ENCODE results near the gene CDX1.

CDX1 gene

DNA sequence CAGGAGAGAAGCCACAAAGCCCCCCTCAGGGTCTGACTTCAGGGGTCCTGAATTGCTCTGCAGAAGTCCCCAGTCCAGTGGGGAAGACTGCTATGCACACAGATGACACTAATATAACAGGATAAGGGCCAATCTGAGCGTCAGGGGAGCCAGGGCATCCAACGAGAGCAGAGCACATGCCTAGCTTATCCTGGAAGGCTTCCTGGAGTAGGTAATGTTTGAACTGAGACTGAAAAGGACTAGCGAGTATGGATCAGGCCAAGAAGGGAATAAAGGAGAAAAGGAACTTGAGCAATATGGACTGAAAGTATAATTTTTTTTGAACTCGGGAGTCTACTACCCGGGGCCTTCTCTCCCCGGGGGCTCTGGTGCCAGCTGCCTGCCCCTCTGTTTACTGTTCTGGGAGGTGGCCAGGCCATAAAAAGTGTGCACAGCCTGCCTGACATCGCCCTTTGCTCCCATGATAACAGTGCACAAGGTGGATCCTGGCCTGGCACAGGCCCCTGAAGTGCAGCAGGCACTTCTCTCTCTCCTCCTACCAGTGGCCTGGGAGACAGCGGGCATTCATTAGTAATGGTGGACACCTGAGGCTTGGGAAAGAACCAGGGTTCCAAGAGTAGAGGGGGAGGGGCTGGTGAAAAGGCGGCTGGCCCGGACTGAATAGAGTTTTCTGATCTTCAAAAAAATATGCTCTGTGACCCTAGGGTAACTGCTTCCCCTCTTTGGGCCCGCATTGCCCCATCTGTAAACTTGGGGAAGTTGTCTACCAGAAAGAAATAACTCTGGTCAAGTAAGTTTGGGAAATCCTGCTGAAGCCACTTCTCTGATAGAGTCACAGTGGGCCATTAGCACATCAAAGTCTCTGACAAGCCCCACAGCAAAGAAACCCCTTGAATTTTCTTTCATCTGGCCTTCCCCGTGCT lies 18.7 kb downstream of the CDX1 start:
- no peak for DNase-seq

DNA sequence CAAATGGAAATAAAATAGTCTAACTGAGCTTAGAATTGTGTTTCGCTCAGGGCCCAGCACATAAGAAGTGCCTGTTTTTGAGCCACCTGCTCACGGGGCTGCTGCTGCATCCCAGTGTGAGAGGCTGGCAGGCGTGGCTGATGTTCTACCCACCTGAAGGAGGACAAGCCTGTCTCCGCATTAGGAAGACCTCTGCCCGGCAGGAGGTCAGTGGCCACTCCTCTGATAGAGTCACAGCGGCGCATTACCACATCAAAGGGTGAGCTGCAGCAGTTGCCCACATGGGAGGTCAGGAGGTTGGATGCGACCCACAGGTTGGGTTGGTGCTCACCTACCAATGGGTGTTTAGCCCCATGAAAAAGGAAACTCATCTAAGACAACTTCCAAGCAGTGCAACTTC lies 19.6 kb downstream of the CDX1 start:
- no peak for DNase-seq

DNA sequence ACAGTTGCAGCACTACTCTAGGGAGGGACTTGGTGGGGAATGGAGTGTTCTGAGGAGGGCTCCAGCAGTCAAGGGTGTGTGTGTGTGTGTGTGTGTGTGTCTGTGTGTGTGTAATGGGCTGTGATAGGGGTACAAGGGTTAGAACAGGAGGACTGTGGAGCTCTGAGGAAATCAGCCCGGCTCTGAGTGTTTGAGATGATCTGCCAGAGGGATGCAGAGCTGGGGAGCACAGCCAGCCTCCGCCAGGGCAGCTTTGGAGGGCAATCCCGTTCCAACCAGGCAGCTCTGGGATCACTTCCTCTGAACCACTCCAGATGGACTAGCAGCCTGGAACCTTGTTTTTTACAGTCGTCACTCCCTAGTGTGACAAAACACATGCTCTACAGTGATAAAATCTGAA lies 20.3 kb downstream of the CDX1 start:
- no peak for DNase-seq

DNA sequence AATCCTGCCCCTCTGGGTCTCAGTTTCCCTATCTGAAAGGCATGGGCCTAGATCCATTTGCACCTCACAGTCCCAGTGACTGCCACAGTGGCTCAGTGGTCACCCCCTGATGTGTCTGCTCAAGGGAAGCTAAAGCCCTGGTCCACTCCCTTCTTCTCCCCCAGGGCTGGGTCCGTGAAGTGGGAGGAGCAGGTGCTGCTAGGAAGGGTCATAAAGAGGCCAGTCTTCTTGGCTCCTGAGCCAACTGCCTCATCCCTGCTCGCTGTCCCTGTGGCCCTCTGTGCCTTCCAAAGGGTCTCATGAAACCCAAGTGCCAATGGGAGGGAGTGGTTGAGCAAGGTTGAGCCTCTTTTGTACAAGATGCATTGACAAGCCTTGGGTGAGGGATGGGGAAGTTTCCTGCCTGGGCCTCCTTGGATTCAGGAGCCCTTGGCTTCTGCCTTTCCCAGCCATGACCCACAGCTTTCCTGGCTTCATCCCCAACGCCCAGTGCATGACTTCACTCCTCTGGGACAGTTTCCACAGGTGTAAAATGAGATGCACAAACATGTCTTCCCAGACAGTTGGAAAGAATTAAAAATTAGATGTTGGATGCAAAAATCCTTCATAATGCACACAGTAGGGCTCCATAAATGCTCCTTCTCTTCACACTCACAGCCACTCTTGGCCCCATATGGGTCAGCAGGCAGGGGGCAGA lies 21.7 kb downstream of the CDX1 start:
- no peak for DNase-seq

DNA sequence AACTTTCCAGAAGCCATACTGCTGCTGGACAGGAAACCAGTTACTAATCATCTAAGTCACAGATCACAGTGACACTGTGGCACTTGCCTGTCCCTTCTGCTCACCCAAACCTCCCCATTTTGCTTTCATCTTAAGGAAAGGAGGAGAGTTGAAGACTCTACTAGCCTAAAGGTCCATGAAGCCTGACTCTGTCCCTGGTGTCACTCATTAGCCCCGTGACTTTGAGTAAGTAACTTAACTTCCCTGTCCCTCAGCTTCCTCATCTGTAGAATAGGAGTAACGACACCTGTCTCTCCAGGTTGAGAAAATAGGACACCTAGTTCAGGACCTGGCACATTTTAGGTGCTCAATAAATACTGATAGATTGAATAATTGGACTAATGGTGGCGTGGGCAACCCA lies 22.7 kb downstream of the CDX1 start:
- no peak for DNase-seq

DNA sequence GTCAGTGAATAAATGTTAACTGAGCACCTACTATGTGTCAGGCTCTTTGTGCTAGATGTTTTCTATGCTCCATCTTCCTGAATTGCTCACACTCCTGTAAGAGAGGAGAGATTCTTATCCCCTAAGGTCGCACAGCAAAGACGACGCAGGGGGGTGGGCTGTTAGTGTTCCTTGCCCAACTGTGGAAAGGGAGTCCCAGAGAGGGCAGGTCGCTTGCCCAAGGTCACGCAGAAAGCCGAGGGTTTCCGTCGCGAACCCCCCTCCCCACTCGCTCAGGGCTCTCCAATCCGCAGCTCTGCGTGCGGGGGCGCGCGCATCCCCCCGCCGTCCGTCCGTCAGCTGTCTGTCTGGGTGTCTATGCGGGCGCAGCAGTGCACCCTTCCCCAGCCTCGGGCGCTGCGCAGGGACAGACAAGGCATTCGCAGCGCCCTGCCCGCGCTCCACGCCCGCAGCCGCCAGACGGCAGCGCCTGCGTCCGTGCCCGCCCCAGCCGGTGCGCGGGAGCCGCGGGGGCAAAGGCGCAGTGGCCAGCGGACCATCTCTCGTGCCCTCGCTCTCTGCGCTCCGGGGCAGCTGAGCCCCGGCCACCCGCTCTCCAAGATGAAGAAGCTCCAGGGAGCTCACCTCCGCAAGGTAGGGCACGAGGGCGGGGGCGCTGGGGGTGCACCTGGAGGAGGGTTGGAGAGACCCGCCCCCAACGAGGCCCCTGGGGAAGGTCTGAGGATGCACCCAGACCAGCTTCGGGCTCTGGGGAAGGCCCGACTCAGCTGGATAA lies 23.3 kb downstream of the CDX1 start, which contains the start of gene SLC6A7:
SLC6A7 (plus strand) TSS at position 335 of the 775 bp plus-strand sequence; CDS start at position 601, 266 bp downstream.
- no peak for DNase-seq

DNA sequence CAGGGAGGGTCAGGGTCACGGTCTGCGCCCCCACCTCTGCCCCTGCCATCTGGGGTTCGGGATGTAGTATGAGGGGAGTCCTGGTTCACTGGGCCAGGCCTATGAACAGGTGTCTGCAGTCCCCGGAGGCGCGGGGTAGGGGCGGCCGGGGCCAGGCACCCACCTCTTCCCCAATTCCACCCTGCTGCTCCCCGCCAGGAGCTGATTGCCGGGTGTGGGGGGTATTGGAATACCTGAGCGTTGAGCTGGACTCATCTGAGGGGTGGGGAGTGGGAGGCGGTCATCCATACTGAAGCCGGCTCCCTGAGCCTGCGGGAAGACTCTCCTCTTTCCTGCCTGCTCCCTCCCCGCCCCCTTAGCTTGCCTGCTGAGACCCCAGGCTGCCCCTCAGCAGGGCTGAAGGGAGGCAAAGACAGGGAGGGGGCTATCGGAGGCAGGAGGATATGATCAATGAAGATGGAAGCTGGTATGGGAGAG lies 24.0 kb downstream of the CDX1 start:
- DNase-seq: no peak

DNA sequence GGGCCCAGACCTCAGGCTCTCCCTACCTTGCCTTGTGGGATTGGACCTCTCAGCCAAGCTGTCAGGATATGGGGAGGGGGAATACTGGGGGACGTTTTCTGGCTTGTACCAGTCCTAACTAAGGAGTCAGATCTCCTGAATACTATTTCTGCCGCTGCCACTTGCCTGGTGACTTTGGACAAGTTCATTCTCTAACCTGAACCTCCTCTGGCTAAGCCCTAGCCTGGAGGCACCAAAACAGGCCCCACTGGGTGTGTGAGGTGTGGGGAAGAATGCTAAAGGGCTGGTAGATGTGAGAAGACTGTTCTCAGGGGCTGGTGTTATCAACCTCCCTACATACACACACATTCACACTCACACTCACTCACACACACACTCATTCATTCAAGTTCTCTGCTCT lies 24.4 kb downstream of the CDX1 start:
- no peak for DNase-seq

DNA sequence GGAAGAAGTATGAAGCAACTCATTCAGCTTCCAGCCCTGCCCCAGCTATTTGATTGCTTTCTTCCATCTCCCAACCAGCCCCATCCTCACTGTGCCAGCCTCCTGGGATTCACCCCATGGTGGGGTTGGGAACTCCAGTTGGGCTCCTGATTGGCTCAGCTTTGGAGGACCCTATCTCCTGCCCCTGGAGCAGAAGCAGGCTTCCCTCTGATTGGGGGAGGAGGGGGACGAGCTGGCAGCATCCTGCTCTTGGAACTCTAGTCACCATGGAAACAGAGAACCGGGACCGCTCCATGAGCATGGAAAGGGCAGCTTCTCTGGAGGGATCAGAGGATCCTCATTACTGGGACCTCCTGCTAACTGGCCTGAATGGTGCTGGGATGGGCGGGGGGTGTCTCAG lies 25.9 kb downstream of the CDX1 start:
- no peak for DNase-seq

DNA sequence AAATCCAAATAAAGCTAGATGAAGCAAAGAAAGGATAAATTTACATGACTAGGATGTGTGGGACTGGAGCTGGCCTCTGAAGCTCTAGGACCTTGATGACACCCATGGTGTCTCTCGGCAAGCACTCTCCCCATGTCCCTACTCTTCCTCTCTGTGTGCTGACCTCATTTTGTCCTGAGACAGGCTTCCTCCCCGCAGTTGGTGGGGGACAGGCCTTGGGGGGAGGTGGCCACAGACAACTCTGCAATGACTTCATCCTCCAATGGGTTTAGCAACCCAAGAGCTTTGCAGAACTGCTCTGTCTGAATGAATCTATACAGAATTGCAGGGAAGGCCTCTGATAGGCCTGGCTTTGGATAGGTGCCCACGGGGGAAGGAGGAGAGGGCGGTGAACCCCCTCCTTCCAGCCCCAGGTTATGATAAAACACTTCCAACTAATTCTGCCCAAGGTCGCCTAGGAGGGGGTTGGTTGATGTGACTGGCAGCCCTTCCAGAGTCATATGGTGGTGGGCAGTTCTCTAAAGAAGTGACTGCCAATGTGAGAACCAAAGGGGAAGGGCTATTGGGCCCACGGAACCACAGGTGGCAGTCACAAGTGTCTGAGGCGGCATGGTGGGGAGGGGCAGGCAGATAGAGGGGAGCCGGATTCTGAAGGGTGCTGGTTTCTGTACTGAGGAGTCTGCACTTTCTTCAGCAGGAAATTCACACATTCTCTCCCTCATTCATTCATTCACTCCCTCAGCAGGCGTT lies 29.3 kb downstream of the CDX1 start:
- DNase-seq: no peak

DNA sequence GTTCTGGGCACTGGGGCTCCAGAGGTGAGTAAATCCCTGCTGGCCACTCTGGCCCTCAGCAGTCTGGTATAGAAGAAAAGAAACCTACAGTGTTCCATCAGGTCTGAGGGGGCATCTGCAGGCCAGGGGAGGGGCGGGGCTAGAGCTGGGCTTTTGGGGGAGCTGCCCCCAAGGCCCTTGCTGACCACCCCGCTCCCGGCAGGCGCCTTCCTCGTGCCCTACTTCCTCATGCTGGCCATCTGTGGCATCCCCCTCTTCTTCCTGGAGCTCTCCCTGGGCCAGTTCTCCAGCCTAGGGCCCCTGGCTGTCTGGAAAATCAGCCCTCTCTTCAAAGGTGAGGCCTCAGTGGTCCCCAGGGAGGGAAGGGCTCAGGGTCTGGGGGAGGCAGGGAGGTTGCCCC lies 29.9 kb downstream of the CDX1 start:
- DNase-seq: no peak

DNA sequence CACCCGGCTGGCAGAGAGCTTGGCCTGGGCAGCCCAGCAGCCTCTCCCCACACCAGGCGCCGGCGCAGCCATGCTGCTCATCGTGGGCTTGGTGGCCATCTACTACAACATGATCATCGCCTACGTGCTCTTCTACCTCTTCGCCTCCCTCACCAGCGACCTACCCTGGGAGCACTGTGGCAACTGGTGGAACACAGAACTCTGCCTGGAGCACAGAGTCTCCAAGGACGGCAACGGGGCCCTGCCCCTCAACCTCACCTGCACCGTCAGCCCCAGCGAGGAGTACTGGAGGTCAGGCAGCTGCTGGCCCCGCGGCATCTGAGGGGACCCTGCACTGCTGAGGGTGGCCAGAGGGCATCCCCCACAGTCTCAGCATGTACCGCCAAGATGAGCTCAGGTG lies 30.4 kb downstream of the CDX1 start:
- no peak for DNase-seq

DNA sequence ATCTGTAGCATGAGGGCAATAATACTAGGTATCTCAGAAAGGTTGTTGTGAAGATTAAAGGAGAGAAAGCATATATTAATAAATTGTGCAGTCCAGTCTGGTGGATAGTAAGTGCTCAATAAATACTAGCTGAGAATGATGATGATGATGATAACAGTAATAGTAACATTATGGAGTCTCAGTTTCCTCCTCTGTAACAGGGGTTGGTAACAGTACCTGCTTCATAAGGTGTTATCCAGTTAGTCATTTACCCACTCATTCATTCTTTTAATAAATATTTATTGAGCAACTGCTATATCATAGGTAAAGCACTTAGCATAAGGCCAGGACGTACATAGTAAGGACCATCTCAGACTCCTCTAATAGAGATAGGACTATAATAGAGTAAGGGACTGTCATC lies 30.9 kb downstream of the CDX1 start:
- no peak for DNase-seq

DNA sequence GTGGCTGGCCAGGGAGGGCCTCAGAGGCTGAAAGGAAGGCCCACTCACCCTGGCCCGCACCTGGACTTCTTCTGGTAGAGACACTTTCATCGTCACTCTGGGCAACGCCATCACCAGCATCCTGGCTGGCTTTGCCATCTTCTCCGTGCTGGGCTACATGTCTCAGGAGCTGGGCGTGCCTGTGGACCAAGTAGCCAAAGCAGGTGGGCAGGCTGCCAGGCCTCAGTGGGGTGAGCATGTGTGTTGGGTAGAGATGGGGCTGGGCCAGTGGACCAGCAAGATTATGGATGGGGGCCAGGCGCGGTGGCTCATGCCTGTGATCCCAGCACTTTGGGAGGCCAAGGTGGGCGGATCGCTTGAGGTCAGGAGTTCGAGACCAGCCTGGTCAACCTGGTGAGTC lies 35.9 kb downstream of the CDX1 start:
- no peak for DNase-seq

DNA sequence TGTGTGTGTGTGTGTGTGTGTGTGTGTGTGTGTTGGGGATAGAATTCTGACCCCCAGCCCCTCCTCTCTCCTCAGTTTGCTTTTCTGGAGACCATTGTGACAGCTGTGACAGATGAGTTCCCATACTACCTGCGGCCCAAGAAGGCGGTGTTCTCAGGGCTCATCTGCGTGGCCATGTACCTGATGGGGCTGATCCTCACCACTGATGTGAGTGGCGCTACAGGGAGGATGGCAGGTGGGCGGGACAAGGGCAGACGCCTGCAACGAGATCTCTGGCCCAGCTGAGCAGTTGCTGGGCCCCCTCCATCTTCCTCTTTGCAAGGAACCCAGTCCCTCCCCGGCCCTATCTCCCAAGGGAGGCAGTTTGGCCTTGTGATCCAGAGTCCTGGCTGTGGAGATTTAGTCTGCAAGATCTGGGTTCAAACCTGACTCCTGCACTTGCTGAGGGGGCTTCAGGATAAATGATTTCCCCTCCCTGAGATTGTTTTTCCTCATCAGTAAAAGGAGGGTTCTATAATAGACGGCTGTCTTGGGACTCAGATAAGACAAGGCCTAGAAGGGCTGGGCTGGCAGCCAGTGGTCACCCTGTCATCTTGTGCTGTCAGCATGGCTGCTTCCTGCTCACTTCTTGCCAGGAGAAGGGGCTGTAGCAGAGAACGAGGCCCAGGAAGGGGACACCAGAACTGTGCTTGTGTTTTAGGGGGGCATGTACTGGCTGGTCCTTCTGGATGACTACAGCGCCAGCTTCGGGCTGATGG lies 37.4 kb downstream of the CDX1 start:
- no peak for DNase-seq

DNA sequence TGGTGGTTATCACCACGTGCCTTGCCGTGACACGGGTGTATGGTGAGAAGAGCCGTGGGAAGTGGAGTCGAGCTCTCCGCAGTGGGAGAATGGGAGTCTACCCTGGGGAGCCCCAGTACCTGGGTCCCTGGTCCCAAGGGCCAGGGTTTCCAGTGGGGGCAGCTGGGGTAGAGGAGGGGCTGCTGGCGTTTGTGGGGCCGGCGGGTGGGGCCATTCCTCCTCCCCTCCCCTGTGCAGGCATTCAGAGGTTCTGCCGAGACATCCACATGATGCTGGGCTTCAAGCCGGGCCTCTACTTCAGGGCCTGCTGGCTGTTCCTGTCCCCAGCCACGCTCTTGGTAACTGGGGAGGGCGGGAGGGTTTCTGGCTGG lies 38.0 kb downstream of the CDX1 start:
- no peak for DNase-seq

DNA sequence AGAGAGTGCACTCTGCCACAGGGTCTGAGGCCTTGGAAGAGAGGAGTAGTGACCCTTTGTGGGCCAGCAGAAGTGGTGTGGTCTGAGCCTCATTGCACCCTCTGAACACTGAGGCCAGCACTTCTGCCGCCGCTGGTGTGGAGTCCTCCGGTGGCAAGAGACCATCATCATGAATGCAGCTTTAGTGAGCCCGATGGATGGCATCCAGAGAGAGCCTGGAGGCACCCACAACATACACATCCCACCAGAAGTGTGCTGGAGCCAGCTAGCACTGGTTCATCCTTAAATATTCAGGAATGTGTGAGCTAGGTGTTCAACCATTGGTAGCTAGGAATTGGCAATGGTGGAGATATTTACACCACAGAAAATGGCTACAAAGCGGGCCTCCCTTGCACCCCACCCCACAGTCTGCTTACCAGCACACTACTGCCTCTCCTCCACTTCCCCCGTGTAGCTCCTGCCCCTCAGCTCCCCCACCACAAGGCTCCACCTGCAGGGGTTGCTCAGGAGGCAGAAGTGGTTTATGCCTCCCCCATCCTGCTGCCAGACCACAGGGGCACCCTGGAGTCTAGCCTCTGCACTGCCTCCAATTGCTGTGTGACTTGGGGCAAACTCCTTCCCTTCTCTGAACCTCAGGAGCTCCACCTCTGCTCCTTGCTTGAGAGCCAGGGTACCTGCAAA lies 39.7 kb downstream of the CDX1 start:
- DNase-seq: no peak

DNA sequence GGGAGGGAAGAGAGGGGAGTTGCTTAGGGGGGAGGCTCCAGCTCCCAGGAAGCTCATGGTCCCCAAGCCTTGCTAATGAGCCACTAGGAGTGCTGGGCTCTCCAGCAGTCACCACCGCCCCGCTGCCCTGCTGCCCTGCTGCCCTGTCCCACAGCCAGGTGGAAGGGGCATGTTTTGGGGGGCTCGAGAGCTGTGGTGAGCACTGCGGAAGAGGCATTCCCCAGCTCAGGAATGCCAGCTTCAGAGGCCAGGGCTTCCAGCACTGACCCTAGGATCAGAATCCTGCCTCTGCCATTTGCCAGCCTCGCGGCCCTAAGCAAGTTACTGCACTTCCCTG lies 40.2 kb downstream of the CDX1 start:
- no peak for DNase-seq

DNA sequence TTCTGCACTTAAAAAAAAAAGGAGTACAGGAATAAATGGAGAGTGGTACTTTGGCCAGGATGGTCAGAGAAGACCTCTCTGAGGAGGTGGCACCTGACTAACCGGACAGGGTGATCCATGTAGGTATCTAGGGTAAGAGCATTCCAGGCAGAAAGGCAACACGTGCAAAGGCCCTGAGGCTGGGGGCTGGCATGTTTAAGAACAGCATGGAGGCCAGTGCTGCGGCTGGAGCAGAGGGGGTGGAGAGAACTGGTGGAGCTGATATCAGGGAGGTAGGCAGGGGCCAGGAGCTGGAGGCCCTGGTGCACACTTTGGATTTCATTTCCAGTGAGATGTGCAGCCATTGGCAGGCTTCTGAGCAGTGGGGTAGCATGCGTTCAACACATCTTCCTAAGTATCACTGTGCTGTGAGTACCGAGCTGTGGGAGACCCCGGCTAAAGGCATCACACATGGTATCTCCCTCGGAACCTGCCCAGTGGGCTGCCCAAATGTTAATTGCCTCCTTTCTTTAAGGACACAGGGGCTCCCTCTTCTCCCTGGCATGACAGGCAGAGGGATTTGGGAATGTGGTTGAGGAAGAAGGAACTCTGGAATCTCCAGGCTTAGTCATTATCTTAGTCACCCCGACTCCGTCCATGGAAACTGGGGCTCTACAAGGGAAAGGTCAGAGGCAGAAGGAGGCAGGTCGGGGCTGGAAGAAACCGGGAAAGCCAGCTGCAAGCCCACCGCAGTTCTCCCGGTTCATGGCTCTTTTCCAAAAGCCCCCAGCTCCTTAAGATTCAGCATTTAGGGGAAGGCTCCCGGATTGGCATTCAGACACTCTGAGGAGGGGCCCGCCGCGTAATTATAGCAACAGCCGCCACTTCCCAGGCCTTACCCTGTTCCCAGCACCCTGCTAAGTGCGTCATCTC lies 41.9 kb downstream of the CDX1 start:
- no peak for DNase-seq

DNA sequence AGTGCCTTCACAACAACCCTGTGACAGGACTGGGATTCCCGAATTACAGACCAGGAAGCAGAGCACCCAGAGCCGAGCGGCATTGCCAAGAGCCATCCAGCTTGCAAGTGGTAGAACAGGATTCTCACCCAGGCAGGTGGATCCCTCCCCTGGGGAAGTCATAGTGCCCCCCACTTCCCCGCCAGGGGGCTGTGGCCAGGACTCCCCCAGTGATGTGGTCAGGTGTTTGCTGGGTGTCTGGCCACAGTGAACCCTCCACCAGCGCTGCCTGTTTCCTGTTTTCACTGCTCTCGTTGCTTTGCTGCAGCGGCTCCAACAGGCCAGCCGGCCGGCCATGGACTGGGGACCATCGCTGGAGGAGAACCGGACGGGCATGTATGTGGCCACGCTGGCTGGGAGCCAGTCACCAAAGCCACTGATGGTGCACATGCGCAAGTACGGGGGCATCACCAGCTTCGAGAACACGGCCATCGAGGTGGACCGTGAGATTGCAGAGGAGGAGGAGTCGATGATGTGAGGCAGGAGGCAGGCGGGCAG lies 42.6 kb downstream of the CDX1 start:
- DNase-seq: no peak
